Right lobe of liver (tissue), 4 donors: ENCODE data around the gene AQP3.

Source experiments
- POLR2A ChIP-seq: fragments of 450-650 bp; IDR thresholded peaks from one replicate; pipeline ENCODE4 v1.6.1; 2017; ENCODE audit warnings: antibody characterized with exemption, mild to moderate bottlenecking
- TF ChIP-seq, protein P1 (sequence below), 4 donors: fragments of 200-600 bp in 3 of 4; fragments of 450-650 bp in 1 of 4; IDR thresholded peaks; one replicate each; pipeline versions ENCODE4 v1.5.1 to v1.8.0; 2016 to 2022; ENCODE audit warnings: antibody characterized with exemption in 4 of 4, mild to moderate bottlenecking in 2 of 4
- donor health status: DM: no; HTN: no; CAD: no.
- donor health status: DM: no; HTN: no; CAD: no.
- donor health status: DM: no; HTN: yes; CAD: no.

GRCh38 chr9:33459115-33459514 lies 11.7 kb upstream of the AQP3 start:
- no peak for TF ChIP-seq POLR2A
- TF ChIP-seq, protein P1, sequence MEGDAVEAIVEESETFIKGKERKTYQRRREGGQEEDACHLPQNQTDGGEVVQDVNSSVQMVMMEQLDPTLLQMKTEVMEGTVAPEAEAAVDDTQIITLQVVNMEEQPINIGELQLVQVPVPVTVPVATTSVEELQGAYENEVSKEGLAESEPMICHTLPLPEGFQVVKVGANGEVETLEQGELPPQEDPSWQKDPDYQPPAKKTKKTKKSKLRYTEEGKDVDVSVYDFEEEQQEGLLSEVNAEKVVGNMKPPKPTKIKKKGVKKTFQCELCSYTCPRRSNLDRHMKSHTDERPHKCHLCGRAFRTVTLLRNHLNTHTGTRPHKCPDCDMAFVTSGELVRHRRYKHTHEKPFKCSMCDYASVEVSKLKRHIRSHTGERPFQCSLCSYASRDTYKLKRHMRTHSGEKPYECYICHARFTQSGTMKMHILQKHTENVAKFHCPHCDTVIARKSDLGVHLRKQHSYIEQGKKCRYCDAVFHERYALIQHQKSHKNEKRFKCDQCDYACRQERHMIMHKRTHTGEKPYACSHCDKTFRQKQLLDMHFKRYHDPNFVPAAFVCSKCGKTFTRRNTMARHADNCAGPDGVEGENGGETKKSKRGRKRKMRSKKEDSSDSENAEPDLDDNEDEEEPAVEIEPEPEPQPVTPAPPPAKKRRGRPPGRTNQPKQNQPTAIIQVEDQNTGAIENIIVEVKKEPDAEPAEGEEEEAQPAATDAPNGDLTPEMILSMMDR (IDR thresholded peaks at IDR 0.05): no peak
